CD4-positive, alpha-beta T cell (primary cell): Measurements from ENCODE around the gene PCNA. TPM values are rescaled to one million over a fixed set of nuclear protein-coding genes. Genes with fewer than 3 reads are reported as not detected.

Experiments
- ATAC-seq: fragments of 200-7000 bp; cut with Tn5 transposase; one replicate; pipeline ENCODE4 v1.10.0; 2022; ENCODE audit warnings: mild to moderate bottlenecking; ENCODE audit not compliant: poor library complexity
- CTCF ChIA-PET: fragments of 350-600 bp; sonication (Branson Sonifier 250); formaldehyde crosslinking; loops from one replicate; lab custom pipeline; 2021; ENCODE audit warnings: antibody characterized with exemption, inconsistent platforms; lab: Charles Lee
- POLR2A ChIA-PET: fragments of 350-600 bp; sonication (Branson Sonifier 250); formaldehyde crosslinking; loops from one replicate; lab custom pipeline; 2021; ENCODE audit warnings: antibody characterized with exemption, inconsistent platforms; lab: Charles Lee
- DNase-seq, 14 experiments: peaks; one replicate each; pipeline ENCODE4 v3.0.0-alpha.2; 2013 to 2020; ENCODE audit warnings: mixed read lengths in 2 of 14
- H3K27ac ChIP-seq, 2 donors: one replicate each; pipeline versions ENCODE4 v1.5.1 to v1.7.0; 2013; ENCODE audit warnings: low read length in 2 of 2, low read depth in 1 of 2, mild to moderate bottlenecking in 1 of 2
- H3K27me3 ChIP-seq, 2 experiments: 1 replicate in 1 of 2; 2 replicates in 1 of 2; pipeline versions ENCODE4 v1.6.1 to v1.7.0; 2013; ENCODE audit warnings: low read length in 2 of 2, control low read depth in 1 of 2, mild to moderate bottlenecking in 1 of 2, moderate library complexity in 1 of 2; ENCODE audit not compliant: insufficient read depth in 2 of 2, control insufficient read depth in 1 of 2
- H3K36me3 ChIP-seq: one replicate; pipeline ENCODE4 v1.6.1; 2013; ENCODE audit warnings: low read length, control low read depth; ENCODE audit not compliant: insufficient read depth
- H3K4me1 ChIP-seq: one replicate; pipeline ENCODE4 v1.6.1; 2013; ENCODE audit warnings: low read length, control low read depth; ENCODE audit not compliant: insufficient read depth
- H3K4me3 ChIP-seq: one replicate; pipeline ENCODE4 v1.5.1; 2013; ENCODE audit warnings: mild to moderate bottlenecking, low read length, moderate library complexity
- H3K9me3 ChIP-seq, 2 experiments: 1 replicate in 1 of 2; 2 replicates in 1 of 2; pipeline versions ENCODE4 v1.6.1 to v1.7.0; 2013; ENCODE audit warnings: low read length in 2 of 2, mild to moderate bottlenecking in 2 of 2, control low read depth in 1 of 2, moderate library complexity in 1 of 2; ENCODE audit not compliant: control insufficient read depth in 1 of 2, insufficient read depth in 1 of 2
- H3K27ac Mint-ChIP-seq: one replicate; pipeline ENCODE4 v1.8.0; 2020; ENCODE audit warnings: mixed read lengths
- H3K27me3 Mint-ChIP-seq: one replicate; pipeline ENCODE4 v1.8.0; 2021; ENCODE audit warnings: mixed read lengths
- H3K36me3 Mint-ChIP-seq: one replicate; pipeline ENCODE4 v1.8.0; 2021; ENCODE audit warnings: low read depth, mixed read lengths
- H3K4me1 Mint-ChIP-seq: one replicate; pipeline ENCODE4 v1.8.0; 2021; ENCODE audit warnings: low read depth, mixed read lengths
- H3K4me3 Mint-ChIP-seq: one replicate; pipeline ENCODE4 v1.8.0; 2020; ENCODE audit warnings: mild to moderate bottlenecking, mixed read lengths
- H3K9me3 Mint-ChIP-seq: one replicate; pipeline ENCODE4 v1.8.0; 2020; ENCODE audit warnings: mixed read lengths
- CTCF ChIP-seq: fragments of 200-600 bp; IDR thresholded peaks from one replicate; pipeline ENCODE4 v1.8.0; 2022; ENCODE audit warnings: antibody characterized with exemption, mild to moderate bottlenecking
- intact Hi-C, 2 experiments: fragments of 100-400 bp; cut with DNase I in 1 of 2; cut with micrococcal nuclease in 1 of 2; formaldehyde crosslinking; loops; one replicate each; pipeline versions ENCODE4 v1.15.1 to v1.9.0; 2023 to 2025; cut with DNase I, micrococcal nuclease
- total RNA-seq, 174 experiments: library from RNA in 2 of 174; stranded (reverse) in 2 of 174; gene quantifications; one replicate each; pipeline ENCODE4 v1.2.3 and lab custom pipeline; 2021 to 2026

Gene PCNA
- total RNA-seq, 2 experiments from 2014 or later, result 32.6 to 33.0 TPM

DNA sequence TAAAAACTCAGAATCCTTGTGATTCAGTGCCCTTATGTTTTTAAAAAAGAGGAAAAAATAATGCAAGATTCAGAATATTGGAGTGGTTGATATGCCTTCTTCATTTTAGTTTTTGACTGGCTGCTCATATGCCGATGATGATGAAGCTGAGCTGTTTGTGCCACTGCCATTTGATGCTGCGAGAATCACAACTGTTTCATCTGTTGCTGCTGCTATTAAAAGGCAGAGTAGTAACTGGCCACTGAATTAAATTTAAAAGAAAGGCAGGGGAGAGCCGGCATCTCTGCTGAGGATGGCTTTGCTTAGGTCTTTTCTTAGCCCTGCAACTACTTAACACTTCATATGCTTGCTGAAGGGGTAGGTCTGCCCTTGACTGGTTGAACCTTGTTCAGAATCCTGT is 40.2 kb upstream of the PCNA start:
- CTCF ChIA-PET, result no interaction called here
- DNase-seq (no peak), ATAC-seq (no peak)
- Histone ChIP-seq H3K4me3 (no peak overlapping the region), H3K4me1 (peaks cover 10% of the 10 kb centered on the region), H3K27ac (no peak overlapping the region), H3K36me3 (no peaks in the 10 kb centered on the region), H3K27me3 (no peaks in the 10 kb centered on the region), H3K9me3 (no peaks in the 10 kb centered on the region)
- no peaks in the 10 kb centered on the region for H3K27me3 Mint-ChIP-seq
- no peak overlapping the region for H3K27ac Mint-ChIP-seq
- no peak for TF ChIP-seq CTCF
- H3K4me3 Mint-ChIP-seq, result no peak overlapping the region
- peaks cover 4% of the 10 kb centered on the region for H3K36me3 Mint-ChIP-seq
- intact Hi-C loops, result no loop called here
- no peaks in the 10 kb centered on the region for H3K9me3 Mint-ChIP-seq
- H3K4me1 Mint-ChIP-seq, result peaks cover 79% of the 10 kb centered on the region
- POLR2A ChIA-PET, result no interaction called here

DNA sequence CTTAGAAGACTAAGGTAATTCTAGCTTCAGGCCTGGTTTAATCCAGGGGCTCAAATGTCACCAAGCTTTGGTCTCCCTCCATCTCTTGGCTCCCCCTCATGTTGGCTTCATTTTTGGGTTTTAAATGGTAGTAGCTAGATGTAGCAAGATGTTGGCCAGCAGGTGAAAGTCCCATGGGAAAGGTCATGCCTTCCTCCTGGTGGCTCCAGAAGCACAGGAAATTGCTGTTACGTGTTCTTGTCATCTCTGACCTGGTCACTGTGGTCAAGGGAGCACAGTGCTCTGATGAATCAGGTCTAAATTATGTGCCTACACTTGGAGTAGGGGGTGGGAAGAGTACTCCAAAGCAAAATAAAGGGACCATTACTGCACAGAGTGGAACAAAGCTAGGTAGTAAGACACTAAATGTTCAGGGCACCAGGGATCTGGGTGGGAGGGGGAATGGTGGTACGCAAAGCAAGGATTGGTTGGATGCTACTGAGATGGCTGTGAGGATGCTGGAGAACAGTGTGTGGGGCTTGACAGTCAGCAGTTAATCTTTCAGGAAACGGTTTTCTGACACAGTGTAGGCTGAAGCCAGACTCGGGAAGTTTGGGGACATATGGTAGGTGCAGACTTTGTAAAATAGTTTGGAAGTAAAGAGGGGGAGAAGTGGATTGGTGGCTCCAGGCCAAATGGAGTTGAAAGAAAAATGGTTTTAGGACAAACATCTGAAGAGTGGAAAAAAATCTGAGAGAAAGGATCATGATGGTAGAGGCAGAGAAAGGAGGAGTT is 37.1 kb upstream of the PCNA start:
- peaks cover 13% of the 10 kb centered on the region for H3K4me1 ChIP-seq
- ChIA-PET POLR2A (interaction anchor here (1.6 kb wide), 1 partner anchor 31 kb away, joined by 4 read pairs; no protein-coding TSS in a partner anchor), CTCF (interaction anchor here (0.9 to 1.5 kb wide), 2 partner anchors 10 to 30 kb away, joined by 3 read pairs; partner anchors contain the start of gene CDS2)
- no peak overlapping the region for H3K4me3 Mint-ChIP-seq
- H3K36me3 ChIP-seq, result peaks cover 7% of the 10 kb centered on the region
- TF ChIP-seq CTCF, result no peak
- intact Hi-C loops, result no loop called here
- no peak overlapping the region for H3K27ac Mint-ChIP-seq
- no peak for ATAC-seq
- peaks cover 84% of the 10 kb centered on the region for H3K4me1 Mint-ChIP-seq
- no peaks in the 10 kb centered on the region for H3K9me3 Mint-ChIP-seq
- peaks cover 4% of the 10 kb centered on the region for H3K36me3 Mint-ChIP-seq
- H3K27ac ChIP-seq, result no peak overlapping the region
- H3K27me3 ChIP-seq, result no peaks in the 10 kb centered on the region
- H3K27me3 Mint-ChIP-seq, result no peaks in the 10 kb centered on the region
- H3K9me3 ChIP-seq, result no peaks in the 10 kb centered on the region
- no peak overlapping the region for H3K4me3 ChIP-seq
- no peak for DNase-seq

DNA sequence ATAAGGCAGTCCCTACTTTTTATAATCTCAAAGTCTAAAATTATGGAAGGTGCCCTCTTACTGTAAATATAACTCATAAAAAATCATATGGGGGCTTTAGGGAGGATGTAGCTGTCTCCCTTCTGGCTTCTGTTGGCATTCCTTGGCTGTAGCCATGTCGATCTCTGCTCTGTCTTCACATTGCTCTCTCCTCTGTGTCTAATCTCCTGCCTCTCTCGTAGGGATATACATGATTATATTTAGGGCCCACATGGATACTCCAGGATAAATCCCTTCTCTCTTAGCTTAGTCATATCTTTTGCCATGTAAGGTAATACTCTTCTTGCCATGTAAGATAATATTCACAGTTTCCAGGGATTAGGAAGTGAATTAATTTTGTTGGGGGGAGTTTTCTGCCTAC is 35.6 kb upstream of the PCNA start:
- peaks cover 22% of the 10 kb centered on the region for H3K4me1 ChIP-seq
- Mint-ChIP-seq H3K9me3 (no peaks in the 10 kb centered on the region), H3K4me3 (no peak overlapping the region), H3K27me3 (no peaks in the 10 kb centered on the region), H3K4me1 (peaks cover 76% of the 10 kb centered on the region), H3K36me3 (peaks cover 4% of the 10 kb centered on the region), H3K27ac (no peak overlapping the region)
- intact Hi-C loops, result no loop called here
- no peak for TF ChIP-seq CTCF
- H3K4me3 ChIP-seq, result no peak overlapping the region
- DNase-seq (no peak), ATAC-seq (no peak)
- POLR2A ChIA-PET, result interaction anchor here (1.8 kb wide), 1 partner anchor 36 kb away, joined by 5 read pairs; no protein-coding TSS in a partner anchor
- CTCF ChIA-PET, result interaction anchor here (1.3 kb wide), 1 partner anchor 19 kb away, joined by 3 read pairs; no protein-coding TSS in a partner anchor
- no peak overlapping the region for H3K27ac ChIP-seq
- H3K9me3 ChIP-seq, result no peaks in the 10 kb centered on the region
- no peaks in the 10 kb centered on the region for H3K27me3 ChIP-seq
- H3K36me3 ChIP-seq, result peaks cover 7% of the 10 kb centered on the region
